ACHN (cell line): Measurements from ENCODE around the gene SETBP1.
A peak's percentile ranks its signal among the peaks of the same experiment; 100 is the strongest.

ENCODE experiments used
- DNase-seq: peaks from one replicate; pipeline ENCODE4 v3.0.0-alpha.2; 2015
- in situ Hi-C: cut with HindIII; loops from 2 replicates; pipeline ENCODE4 v1.10.0; 2017; ENCODE audit warnings: low sequenced_read_pairs, low pct_ligation_motif_present, low pct_unique_long_range_greater_than_20kb

SETBP1 gene

DNA sequence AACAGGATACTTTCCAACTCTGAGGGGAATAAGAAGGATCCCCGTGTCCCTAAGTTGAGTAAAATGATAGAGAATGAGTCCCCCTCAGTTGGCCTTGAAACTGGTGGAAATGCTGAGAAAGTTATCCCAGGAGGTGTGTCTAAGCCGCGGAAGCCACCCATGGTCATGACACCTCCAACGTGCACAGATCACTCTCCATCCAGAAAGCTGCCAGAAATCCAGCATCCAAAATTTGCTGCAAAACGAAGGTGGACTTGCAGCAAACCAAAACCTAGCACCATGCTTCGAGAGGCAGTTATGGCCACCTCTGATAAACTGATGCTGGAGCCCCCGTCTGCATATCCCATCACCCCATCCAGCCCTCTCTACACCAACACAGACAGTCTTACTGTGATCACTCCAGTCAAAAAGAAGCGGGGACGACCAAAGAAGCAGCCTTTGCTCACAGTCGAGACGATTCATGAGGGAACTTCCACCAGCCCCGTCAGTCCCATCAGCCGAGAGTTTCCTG, 270.1 kb downstream of the SETBP1 start:
- in situ Hi-C loops, result no loop called here
- DNase-seq, result no peak

DNA sequence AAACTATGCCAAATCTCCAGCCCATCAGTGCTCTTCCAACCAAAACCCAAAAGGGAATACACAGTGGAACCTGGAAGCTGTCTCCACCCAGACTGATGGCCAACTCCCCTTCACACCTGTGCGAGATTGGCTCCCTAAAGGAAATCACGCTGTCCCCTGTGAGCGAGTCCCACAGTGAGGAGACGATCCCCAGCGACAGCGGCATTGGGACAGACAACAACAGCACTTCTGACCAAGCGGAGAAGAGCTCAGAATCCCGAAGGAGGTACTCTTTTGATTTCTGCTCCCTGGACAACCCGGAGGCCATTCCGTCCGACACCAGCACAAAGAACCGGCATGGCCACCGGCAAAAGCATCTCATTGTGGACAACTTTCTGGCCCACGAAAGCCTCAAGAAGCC, 271.1 kb downstream of the SETBP1 start:
- in situ Hi-C loops, result no loop called here

DNA sequence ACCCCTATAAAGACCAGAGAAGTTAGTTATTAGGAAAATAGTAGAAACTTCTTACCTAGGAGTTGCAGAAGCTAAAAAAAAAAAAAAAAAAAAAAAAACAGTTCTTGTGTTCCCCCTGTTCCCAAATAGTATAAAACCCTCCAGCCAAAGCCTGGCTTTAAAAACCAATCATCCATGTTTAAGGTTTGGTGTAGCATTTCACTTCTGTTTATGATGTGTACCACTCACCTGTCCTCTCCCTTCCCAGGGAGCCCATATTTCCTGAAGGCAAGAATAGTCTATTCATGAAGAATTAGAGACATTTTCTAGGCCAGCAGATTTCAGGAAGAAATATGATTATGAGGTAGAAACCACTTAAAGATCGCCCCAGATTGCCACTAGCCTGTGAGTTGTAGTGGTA, 273.6 kb downstream of the SETBP1 start:
- in situ Hi-C loops, result no loop called here
- no peak for DNase-seq

More for the DNA sequence above, 271.1 kb downstream of the SETBP1 start:
- no peak for DNase-seq

DNA sequence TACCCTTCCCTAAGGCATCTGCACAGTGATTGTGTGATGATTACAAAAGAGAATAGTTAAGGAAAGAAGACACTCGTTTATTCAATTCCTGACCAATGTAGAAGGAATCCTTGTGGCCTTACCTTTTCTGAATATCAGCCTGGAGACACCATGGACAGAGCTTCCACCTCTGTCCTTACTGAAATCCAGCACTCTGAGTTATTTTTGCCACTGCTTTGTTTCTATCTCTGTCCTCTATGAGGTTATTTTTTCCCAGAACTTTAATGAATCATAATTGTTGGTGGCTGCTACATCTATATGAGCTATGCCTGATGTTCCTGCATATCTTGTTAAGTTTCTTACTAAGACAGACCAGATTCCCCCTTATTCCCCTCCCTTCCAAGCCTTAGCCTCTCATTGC, 275.1 kb downstream of the SETBP1 start:
- DNase-seq, result no peak
- in situ Hi-C loops, result no loop called here

DNA sequence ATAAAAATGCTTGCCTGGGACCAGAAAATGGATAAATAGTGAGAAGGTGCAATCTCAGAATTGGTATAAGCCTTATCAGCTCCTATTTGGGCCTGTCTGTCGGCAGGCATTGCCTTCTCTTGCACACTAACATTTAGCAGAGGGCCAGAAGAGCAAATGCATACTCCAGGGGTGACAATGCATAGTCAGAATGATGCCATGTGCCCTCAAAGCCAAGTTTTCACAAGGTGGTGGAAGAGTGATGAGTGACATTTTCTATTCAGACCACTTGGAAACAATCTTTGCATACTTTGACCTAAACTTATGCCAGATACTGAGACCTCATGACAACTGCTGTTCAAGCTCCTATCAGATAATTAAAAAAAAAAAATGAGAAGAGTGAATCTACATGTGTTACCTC, 276.3 kb downstream of the SETBP1 start:
- DNase-seq, result no peak
- in situ Hi-C loops, result no loop called here

DNA sequence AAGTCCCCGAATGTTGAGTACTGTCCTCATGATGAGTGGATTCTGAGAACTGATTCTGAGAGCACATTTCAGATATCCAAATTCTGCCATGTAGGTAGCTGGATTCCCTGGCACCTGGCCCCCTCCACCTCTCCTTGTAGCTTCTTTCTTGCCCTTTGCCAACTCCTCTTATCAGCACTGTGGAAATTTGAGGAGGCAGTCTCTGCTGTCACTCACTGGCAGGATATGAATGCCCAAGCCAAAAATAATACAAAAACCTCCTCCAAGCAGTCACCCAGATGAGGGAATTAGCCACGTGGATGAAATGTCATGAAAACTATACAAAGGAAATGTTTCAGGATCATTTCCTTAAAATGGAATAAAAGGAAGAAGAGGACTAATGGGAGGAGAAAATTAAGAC, 276.8 kb downstream of the SETBP1 start:
- in situ Hi-C loops, result no loop called here
- DNase-seq, result no peak

DNA sequence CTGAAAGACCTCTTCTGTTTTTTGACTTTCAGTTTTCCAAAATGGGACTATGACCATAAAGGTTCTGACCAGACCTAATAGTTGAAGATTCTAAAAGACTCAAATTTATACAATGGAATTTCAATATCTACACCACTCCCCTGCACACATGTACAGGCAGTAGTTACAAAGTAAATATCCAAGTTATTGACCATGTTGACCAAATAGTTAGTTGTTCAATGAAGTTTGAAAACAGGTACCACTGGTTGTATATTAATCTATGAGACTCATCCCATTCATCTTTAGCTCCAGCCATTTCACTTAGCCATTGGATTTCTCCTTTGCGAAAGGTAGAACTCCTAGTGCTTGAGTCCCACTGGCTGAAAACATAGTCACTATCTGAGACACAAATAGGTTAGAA, 277.4 kb downstream of the SETBP1 start:
- in situ Hi-C loops, result no loop called here

DNA sequence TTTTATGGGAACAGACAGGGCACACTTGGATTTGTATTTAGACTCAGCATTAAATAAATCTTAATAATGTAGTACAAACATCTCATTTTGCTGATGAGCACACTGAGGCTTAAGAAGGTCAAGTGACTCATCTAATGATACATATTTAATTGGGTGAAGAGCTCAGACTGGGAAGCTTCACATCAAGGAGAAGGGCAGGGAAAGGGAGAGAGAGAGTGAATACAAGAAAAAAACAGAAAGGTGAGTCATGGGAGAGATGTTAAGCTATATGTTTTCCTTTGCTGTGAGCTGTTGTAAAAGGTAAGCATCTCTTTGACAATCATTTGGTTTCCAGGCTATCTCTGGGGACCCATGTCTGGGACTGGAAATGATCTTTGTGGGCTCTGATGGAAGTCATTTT, 277.8 kb downstream of the SETBP1 start:
- DNase-seq, result no peak
- in situ Hi-C loops, result no loop called here

More for the DNA sequence above, 277.4 kb downstream of the SETBP1 start:
- DNase-seq, result no peak

DNA sequence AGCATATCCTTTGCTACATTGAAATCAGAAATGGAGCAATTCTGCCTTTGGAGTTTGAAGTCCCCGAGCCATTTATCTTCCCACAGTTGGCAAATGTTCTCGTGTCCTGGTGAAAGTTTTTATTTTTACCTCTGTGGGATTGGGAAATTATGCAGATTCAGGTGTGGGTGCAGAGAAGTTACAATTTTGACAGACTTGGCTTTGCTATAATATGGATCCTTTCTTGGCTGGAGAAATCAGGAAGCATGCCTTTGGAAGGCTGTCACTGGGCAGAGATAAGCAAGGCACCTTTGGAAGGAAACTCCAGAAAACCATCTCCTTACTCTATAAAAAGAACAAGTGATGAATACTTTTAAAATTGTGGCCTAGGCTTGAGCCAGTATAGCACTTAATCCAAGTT, 278.3 kb downstream of the SETBP1 start:
- in situ Hi-C loops, result no loop called here

DNA sequence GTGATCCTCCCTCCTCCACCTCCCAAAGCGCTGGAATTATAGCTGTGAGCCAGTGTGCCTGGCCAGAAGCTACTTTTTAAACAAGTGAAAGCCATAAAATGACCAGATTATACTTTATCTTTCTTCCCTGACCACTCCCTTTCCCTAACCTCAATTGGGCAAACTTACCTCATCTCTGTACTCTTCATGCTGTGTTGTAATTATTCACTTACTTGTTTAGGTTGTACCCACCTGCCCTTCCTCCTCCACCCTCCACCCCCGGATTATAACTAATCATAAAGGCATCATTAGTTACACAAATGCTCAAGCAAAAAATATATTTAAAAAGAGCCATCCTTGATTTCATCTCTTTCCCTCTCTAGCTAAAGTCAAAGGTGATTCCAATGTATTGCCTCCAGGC, 279.9 kb downstream of the SETBP1 start:
- DNase-seq, result no peak
- in situ Hi-C loops, result no loop called here

More for the DNA sequence above, 278.3 kb downstream of the SETBP1 start:
- DNase-seq, result no peak

DNA sequence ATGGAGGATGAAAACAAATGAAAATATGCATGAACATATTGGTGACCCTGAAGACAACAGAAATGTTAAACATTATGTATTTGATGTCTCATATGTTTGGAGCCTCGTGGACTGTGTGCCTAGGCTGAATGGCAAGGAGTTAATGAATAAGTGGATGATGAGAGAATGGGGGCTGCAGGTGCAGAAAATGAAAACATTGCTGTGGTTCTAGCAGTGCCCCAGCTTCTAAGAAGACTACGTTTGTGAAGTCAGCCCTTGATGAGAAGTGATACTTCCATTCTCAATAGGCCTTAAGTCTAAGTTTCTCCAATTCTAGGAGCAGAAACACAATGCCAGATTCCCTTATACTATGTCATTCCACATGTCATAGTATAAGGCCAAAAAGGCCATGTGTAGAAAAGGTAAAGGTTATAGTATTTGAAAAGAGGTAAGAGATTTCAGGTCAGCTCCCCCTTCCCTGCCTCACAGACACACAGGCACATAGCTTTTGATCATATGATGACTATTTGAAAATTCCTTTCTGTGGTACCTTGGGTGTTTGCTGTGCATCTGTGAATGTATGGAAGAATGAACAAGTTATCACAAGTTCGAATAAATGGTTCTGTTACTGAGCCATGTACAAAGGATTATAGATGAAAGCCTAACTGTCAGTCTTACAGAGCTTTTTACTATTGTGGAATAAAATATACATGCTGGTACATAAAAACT, 280.8 kb downstream of the SETBP1 start:
- in situ Hi-C loops, result no loop called here

DNA sequence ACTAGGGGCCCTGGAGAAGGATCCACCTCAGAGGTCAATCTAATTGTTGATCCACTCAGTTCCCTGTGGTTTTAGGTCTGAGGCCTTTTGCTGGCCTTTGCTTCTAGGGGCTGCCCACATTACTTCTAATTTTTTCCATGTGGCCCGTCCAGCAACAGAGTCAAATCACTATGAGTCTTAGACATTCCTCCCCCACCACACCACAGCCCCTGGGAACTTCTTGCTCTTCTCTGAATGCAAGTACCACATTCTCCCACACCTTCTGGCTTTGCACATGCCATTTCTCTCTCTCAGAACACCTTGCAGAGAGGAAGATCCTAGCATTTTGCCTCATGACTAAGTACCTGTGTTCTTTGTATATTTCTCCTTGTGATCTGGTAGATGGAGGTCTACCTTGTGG, 286.9 kb downstream of the SETBP1 start:
- no peak for DNase-seq
- in situ Hi-C loops, result no loop called here

More for the DNA sequence above, 280.8 kb downstream of the SETBP1 start:
- no peak for DNase-seq

DNA sequence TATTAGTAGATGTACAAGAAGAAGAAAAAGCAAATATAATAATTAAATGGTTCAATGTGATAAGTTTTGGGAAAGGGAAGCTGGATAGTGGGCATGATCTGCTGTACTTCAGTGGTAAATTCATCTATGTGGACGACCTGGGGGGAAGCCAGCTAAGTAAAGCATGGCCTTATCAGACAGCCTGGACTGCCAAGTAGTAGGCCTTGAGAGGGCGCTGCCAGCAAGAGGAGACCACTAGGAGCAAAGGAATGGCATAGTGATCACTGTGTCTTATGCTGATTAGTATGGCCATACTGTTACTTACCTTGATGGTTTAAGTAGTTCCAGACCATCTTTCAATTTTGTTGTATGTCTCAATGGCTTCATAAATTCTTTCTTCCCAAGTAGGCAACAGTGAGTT, 287.6 kb downstream of the SETBP1 start:
- in situ Hi-C loops, result no loop called here
- peak; percentile 14 for DNase-seq

DNA sequence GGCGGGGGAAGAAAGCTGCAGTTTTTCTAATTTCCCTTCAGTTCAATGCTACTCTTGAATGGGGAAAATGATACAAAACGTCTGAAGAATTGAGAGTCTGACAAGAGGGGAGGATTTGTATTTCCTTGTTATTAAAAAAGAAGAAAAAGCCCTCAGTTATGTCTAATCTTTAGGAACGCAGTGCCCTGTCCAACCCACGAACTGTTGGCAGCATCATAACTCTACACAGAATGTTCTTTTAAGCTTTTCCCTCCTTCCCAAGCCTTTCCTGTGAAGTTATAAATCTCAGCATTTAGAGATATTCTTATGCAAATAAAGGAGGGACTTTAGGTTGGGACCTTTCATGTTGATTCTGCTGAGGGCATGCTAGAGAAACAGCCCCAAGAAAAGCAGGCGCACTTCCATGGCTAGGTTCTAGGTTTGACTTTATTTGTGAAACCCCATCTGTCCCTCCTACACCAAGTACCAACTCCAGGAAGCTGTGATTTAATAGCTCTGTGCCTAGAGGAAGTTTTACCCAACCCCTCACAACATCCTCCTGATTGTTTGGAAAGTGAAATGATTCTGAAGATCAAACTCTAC, 288.6 kb downstream of the SETBP1 start:
- DNase-seq, result no peak
- in situ Hi-C loops, result no loop called here

DNA sequence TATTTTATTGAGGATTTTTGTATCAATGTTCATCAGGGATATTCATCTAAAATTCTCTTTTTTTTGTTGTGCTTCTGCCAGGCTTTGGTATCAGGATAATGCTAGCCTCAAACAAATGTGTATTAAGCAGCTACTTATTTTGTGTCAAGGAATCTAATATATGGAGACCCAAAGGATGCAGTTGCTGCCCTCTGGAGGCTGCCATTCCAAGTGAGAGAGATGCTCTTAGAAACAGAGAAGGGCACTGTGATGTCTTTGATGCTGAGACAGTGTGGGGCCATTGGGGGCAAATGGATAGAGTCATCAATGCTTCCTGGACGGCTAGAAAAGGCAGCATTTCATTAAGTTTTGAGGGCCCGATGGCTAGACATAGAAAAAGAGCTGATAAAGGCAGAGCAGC, 292.6 kb downstream of the SETBP1 start:
- no peak for DNase-seq
- in situ Hi-C loops, result no loop called here

DNA sequence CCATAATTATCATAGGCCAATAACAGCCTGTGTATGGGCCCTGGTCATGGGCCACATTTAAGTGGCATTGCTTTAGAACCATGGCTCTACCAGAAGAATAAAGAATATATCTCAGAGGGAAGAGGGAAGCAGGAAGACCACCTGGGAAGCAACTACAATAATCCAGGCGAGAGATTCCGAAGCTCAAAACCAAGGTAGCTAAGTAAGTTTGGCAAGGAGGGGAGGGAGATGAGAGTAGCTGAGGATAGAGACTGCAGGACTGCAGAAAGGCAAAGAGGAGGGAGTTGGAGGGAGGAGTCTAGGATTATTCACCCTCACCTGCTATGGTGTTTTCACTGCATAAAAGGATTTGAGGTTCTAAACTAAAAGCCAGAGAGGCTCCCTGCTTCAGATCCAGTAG, 293.5 kb downstream of the SETBP1 start:
- in situ Hi-C loops, result no loop called here
- no peak for DNase-seq

DNA sequence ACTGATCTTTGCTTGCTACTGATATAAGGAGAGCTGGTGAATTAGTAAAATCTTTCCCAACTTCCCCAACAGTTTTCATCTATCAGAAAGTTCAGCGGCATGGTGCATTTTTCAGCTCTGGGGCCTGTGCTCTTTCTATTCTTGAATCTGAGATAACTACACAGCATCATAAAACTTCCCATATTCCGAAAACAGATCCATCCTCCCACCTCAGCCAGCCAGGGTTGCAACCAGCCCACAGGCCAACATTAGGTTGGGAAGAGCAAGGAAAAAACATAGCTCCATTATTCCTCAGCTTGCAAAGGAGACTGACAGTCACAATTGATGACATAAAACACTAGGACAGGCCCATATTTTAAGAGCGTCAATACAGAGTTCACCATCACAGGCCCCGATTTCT, 297.2 kb downstream of the SETBP1 start:
- in situ Hi-C loops, result no loop called here
- no peak for DNase-seq

DNA sequence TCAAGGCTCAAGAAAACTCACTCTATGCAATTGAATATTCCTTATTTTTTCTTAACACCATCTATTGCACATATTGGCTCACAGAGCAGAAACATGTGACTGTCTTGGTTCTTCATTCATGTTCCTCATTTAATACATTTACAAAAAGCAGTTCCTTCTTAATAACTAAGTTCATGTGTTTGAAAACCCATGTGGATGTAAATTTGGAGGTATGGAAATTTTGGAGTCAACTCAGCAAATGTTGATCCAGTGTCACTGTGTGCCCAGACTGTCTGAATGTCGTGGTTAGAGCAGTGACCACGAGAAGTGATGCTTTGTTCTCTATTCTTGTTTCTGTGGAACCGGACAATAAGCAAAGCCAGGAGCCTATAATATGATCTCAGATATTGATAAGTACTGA, 299.1 kb downstream of the SETBP1 start:
- in situ Hi-C loops, result no loop called here
- no peak for DNase-seq

DNA sequence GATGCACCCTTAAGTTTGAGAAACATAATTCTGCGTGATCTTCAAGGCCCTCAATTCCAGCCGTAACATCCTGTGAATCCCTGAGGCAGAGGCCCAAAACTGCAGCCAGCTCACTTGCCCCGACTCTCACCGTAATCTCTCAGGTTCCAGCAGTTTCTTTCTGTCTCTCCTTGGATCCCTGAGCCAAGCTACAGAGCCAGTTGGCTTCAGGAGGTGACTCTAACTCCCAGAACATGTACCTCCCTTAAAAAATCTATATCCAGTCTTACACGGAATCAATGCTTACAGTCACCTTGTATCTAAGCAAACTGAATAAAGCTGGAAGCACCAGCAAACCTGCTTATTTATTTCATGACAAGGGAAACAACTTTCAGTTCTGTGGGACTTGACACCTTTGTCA, 300.4 kb downstream of the SETBP1 start:
- in situ Hi-C loops, result no loop called here

DNA sequence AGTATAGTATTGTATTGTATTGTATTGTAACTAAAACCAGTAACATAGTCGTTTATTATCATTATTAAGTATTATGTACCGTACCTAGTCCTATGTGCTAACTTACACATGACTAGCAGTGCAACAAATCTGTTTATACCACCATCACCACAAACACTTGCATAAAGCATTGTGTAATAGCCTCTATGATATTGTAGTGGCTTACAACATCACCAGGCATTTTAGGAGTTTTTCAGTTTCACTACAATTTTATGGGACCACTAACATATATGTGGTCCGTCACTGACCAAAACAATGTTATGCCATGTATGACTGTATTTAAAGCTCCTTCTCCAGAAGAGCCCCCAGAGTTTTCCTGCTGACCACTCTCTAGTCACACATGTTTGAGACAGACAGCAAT, 306.2 kb downstream of the SETBP1 start:
- in situ Hi-C loops, result no loop called here
- DNase-seq, result no peak

More for the DNA sequence above, 300.4 kb downstream of the SETBP1 start:
- no peak for DNase-seq
